CD4-positive, alpha-beta memory T cell (primary cell): ENCODE results near the gene C20orf204. TPM values are rescaled to one million over a fixed set of nuclear protein-coding genes. Genes with fewer than 3 reads are reported as not detected.

ENCODE experiments used
- CTCF ChIA-PET: fragments of 350-600 bp; sonication (Branson Sonifier 250); formaldehyde crosslinking; loops from one replicate; lab custom pipeline; 2021; ENCODE audit warnings: inconsistent platforms; ENCODE audit not compliant: partially characterized antibody; lab: Charles Lee
- POLR2A ChIA-PET: fragments of 350-600 bp; sonication (Branson Sonifier 250); formaldehyde crosslinking; loops from one replicate; lab custom pipeline; 2021; ENCODE audit not compliant: partially characterized antibody; lab: Charles Lee
- DNase-seq, 5 donors: peaks; one replicate each; pipeline versions ENCODE4 v3.0.0 to v3.0.0-alpha.2; 2020 to 2022; ENCODE audit warnings: mixed read lengths in 1 of 5
- H3K27ac ChIP-seq: one replicate; pipeline ENCODE4 v1.7.0; 2013; ENCODE audit warnings: low read depth, low read length
- H3K27me3 ChIP-seq: 2 replicates; pipeline ENCODE4 v1.7.0; 2013; ENCODE audit warnings: mild to moderate bottlenecking, low read length, moderate library complexity; ENCODE audit not compliant: insufficient read depth
- H3K36me3 ChIP-seq: 2 replicates; pipeline ENCODE4 v1.7.0; 2013; ENCODE audit warnings: mild to moderate bottlenecking, low read length, moderate library complexity; ENCODE audit not compliant: insufficient read depth
- H3K4me1 ChIP-seq: 2 replicates; pipeline ENCODE4 v1.7.0; 2013; ENCODE audit warnings: mild to moderate bottlenecking, low read length, moderate library complexity; ENCODE audit not compliant: insufficient read depth
- H3K4me3 ChIP-seq, 2 donors: one replicate each; pipeline ENCODE4 v1.7.0; 2013; ENCODE audit warnings: low read length in 2 of 2, mild to moderate bottlenecking in 1 of 2
- H3K9me3 ChIP-seq, 2 donors: one replicate each; pipeline ENCODE4 v1.7.0; 2013; ENCODE audit warnings: low read length in 2 of 2, control low read depth in 1 of 2; ENCODE audit not compliant: control insufficient read depth in 1 of 2
- H3K27ac Mint-ChIP-seq, 7 donors: one replicate each; pipeline ENCODE4 v1.8.0; 2020 to 2021; ENCODE audit warnings: mixed read lengths in 7 of 7, mild to moderate bottlenecking in 6 of 7, inconsistent platforms in 3 of 7, moderate library complexity in 3 of 7
- H3K27me3 Mint-ChIP-seq, 2 donors: one replicate each; pipeline ENCODE4 v1.8.0; 2020 to 2021; ENCODE audit warnings: mixed read lengths in 2 of 2
- H3K36me3 Mint-ChIP-seq, 2 donors: one replicate each; pipeline ENCODE4 v1.8.0; 2020 to 2021; ENCODE audit warnings: mixed read lengths in 2 of 2, inconsistent platforms in 1 of 2, mild to moderate bottlenecking in 1 of 2
- H3K4me1 Mint-ChIP-seq, 4 donors: one replicate each; pipeline ENCODE4 v1.8.0; 2020 to 2021; ENCODE audit warnings: mixed read lengths in 4 of 4, mild to moderate bottlenecking in 1 of 4
- H3K4me3 Mint-ChIP-seq, 8 donors: one replicate each; pipeline ENCODE4 v1.8.0; 2020 to 2021; ENCODE audit warnings: mixed read lengths in 8 of 8, mild to moderate bottlenecking in 7 of 8, moderate library complexity in 6 of 8, inconsistent platforms in 3 of 8
- H3K9me3 Mint-ChIP-seq, 8 donors: one replicate each; pipeline ENCODE4 v1.8.0; 2020 to 2021; ENCODE audit warnings: mixed read lengths in 8 of 8, mild to moderate bottlenecking in 5 of 8, inconsistent platforms in 3 of 8, moderate library complexity in 1 of 8
- intact Hi-C: fragments of 100-400 bp; cut with micrococcal nuclease; formaldehyde crosslinking; loops from one replicate; pipeline ENCODE4 v1.15.1; 2023
- polyA plus RNA-seq, 2 donors: library from polyadenylated mRNA; unstranded; fragments of 300-500 nt; fragmentation: Illumina TruSeq; gene quantifications; one replicate each; pipeline ENCODE4 v1.2.3, GENCODE V29; 2021
- total RNA-seq, 2 experiments: library from RNA; stranded (reverse); gene quantifications; one replicate each; pipeline ENCODE4 v1.2.3, GENCODE V29; 2021

C20orf204 gene
- total and polyA plus RNA-seq, 4 experiments from 2014 or later, result 0.22 to 4.1 (median 3.7) TPM; not detected in 1

DNA sequence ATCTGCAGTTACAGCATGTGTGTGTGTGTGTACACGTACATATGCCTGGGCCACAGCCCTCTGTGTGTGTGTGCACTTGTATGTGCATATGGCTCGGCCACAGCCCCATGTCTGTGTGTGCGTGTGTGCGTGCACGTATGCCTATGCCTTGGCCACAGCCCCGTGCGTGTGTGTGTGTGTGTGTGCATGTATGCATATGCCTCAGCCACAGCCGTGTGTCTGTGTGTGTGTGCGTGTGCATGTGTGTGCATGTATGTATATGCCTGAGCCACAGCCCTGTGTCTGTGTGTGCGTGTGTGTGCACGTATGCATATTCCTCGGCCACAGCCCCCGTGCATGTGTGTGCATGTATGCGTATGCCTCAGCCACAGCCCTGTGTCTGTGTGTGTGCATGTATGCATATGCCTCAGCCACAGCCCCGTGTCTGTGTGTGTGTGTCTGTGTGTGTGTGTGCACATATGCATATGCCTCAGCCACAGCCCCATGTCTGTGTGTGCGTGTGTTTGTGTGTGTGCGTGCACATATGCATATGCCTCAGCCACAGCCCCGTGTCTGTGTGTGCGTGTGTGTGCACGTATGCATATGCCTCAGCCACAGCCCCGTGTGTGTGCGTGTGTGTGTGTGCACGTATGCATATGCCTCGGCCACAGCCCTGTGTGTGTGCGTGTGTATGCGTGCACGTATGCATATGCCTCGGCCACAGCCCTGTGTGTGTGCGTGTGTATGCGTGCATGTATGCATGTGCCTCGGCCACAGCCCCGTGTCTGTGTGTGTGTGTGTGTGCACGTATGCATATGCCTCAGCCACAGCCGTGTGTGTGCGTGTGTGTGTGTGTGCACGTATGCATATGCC is 14.6 kb upstream of the C20orf204 start:
- Histone ChIP-seq H3K4me1 (no peaks in the 10 kb centered on the region), H3K9me3 (no peaks in the 10 kb centered on the region), H3K4me3 (no peak overlapping the region), H3K27ac (no peak overlapping the region), H3K27me3 (no peaks in the 10 kb centered on the region), H3K36me3 (peaks cover 77% of the 10 kb centered on the region)
- Mint-ChIP-seq H3K4me1 (peaks cover 0 to 10% (median under 1%) of the 10 kb centered on the region in 4 donors), H3K9me3 (peaks cover 0 to 2% (median 0%) of the 10 kb centered on the region in 8 donors), H3K27ac (no peak overlapping the region), H3K36me3 (peaks cover 62 to 69% of the 10 kb centered on the region in 2 donors), H3K27me3 (no peaks in the 10 kb centered on the region), H3K4me3 (no peak overlapping the region)
- intact Hi-C loops, result no loop called here
- DNase-seq, result no peak
- POLR2A ChIA-PET, result no interaction called here
- CTCF ChIA-PET, result no interaction called here

DNA sequence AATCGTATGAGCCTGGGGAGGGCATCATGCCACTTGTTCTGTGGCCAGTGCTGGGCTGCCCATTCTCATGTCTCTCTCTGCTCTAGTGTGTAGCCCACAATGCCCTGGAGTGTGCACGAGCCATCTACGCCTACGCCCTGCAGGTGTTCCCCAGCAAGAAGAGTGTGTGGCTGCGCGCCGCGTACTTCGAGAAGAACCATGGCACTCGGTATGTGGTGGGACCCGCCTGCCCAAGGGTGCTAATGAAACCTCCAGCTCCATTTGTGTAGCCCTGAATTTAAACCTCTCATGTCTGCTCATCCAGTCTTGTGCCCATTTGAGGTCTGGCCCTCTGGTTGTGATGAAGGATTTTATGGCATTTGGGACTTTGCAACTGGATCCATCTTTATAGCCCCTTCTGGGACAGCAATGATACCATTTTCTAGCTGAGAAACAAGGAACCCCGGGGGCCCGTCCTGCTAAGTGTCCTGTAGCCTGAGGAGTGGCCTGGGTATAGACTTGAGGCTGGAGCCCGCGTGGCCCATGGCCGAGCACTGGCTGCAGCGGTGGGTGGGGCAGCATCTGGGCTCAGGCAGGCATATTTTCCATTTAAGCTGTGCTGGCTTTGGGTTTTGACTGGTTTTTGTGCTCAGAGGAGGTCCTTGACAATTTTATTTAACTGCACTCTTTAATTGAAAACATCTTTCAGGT is 13.2 kb upstream of the C20orf204 start:
- CTCF ChIA-PET, result interaction anchor here (0.8 to 1.6 kb wide), 2 partner anchors 8 to 16 kb away, joined by 3 to 4 read pairs; no protein-coding TSS in a partner anchor
- Mint-ChIP-seq H3K27ac (no peak overlapping the region), H3K4me3 (no peak overlapping the region), H3K9me3 (peaks cover 0 to 2% (median 0%) of the 10 kb centered on the region in 8 donors), H3K27me3 (no peaks in the 10 kb centered on the region), H3K36me3 (peaks cover 68 to 73% of the 10 kb centered on the region in 2 donors), H3K4me1 (peaks cover 0 to 9% (median 0%) of the 10 kb centered on the region in 4 donors)
- Histone ChIP-seq H3K27me3 (no peaks in the 10 kb centered on the region), H3K4me3 (no peak overlapping the region), H3K9me3 (no peaks in the 10 kb centered on the region), H3K36me3 (peaks cover 82% of the 10 kb centered on the region), H3K27ac (no peak overlapping the region), H3K4me1 (no peaks in the 10 kb centered on the region)
- intact Hi-C loops, result no loop called here
- POLR2A ChIA-PET, result interaction anchor here (1.3 kb wide), 1 partner anchor 11 kb away, joined by 6 read pairs; no protein-coding TSS in a partner anchor
- no peak for DNase-seq

DNA sequence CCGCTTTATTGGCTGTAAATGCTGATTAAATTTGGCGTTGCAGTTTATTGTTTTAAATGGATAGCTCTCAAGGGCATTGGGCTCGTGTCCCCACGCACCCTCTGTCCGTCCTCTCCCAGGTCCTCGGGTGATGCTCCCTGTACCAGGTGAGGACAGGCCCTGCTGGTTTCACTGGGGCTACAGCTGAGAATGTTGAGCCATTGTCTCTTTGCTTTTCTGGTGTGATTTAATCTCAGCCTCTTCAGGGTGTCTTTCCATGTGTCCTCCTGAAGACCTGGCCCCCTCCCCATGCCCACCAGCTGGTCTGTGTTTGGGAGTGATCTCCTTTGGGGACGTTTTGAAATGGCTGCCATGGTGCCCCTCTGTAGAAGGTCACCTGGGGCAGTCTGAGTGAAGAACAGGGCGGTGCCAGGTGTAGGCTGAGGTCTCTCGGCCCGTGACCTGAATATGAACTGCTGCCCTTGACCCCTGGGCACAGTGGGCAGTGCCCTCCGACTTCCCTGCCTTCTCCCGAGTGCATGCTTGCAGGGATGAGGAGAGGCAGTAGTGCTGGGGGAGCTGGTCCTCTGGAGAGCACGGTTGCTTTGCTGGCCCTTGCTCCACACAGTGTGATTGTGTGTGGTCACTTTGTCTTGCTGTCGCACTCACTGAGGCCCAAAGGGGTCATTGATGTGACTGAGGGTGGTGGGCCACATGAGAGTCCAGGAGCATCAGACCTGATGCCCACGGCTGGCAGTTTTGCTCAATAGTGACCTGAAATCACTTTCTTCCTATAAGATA is 12.4 kb upstream of the C20orf204 start:
- peaks cover 84% of the 10 kb centered on the region for H3K36me3 ChIP-seq
- no peak for DNase-seq
- peaks cover 68 to 74% of the 10 kb centered on the region in 2 donors for H3K36me3 Mint-ChIP-seq
- H3K27ac ChIP-seq, result no peak overlapping the region
- intact Hi-C loops, result no loop called here
- no peak overlapping the region for H3K4me3 ChIP-seq
- POLR2A ChIA-PET, result interaction anchor here (1.3 kb wide), 1 partner anchor 10 kb away, joined by 6 read pairs; no protein-coding TSS in a partner anchor
- H3K27me3 Mint-ChIP-seq, result no peaks in the 10 kb centered on the region
- no peak overlapping the region for H3K27ac Mint-ChIP-seq
- H3K9me3 Mint-ChIP-seq, result peaks cover 0 to 2% (median 0%) of the 10 kb centered on the region in 8 donors
- CTCF ChIA-PET, result interaction anchor here (0.8 to 1.6 kb wide), 2 partner anchors 9 to 15 kb away, joined by 3 to 4 read pairs; no protein-coding TSS in a partner anchor
- no peaks in the 10 kb centered on the region for H3K4me1 ChIP-seq
- no peaks in the 10 kb centered on the region for H3K9me3 ChIP-seq
- peaks cover 0 to 8% (median 0%) of the 10 kb centered on the region in 4 donors for H3K4me1 Mint-ChIP-seq
- H3K4me3 Mint-ChIP-seq, result no peak overlapping the region
- no peaks in the 10 kb centered on the region for H3K27me3 ChIP-seq

- peaks cover 0 to 2% (median 0%) of the 10 kb centered on the region in 8 donors for H3K9me3 Mint-ChIP-seq
- intact Hi-C loops, result no loop called here
- CTCF ChIA-PET, result interaction anchor here (0.7 to 1.6 kb wide), 2 partner anchors 14 to 15 kb away, joined by 3 to 4 read pairs; no protein-coding TSS in a partner anchor
- Histone ChIP-seq H3K4me1 (no peaks in the 10 kb centered on the region), H3K36me3 (peaks cover 80% of the 10 kb centered on the region), H3K27ac (no peak overlapping the region), H3K9me3 (no peaks in the 10 kb centered on the region), H3K27me3 (no peaks in the 10 kb centered on the region), H3K4me3 (no peak overlapping the region)
- H3K4me1 Mint-ChIP-seq, result peaks cover 0 to 5% (median 0%) of the 10 kb centered on the region in 4 donors
- POLR2A ChIA-PET, result interaction anchor here (1.3 kb wide), 1 partner anchor 9 kb away, joined by 6 read pairs; no protein-coding TSS in a partner anchor
- H3K27me3 Mint-ChIP-seq, result no peaks in the 10 kb centered on the region
- no peak overlapping the region for H3K4me3 Mint-ChIP-seq
- peaks cover 71 to 72% of the 10 kb centered on the region in 2 donors for H3K36me3 Mint-ChIP-seq
- H3K27ac Mint-ChIP-seq, result no peak overlapping the region
- DNase-seq, result no peak
These were observed 11.6 kb upstream of the C20orf204 start for GRCh38 chr20:64024141-64024990.

- intact Hi-C loops, result no loop called here
- CTCF ChIA-PET, result interaction anchor here (0.7 kb wide), 1 partner anchor 14 kb away, joined by 3 read pairs; no protein-coding TSS in a partner anchor
- peak overlapping the region in 1 of 7 donors; percentile 7 for H3K27ac Mint-ChIP-seq
These were observed 10.7 kb upstream of the C20orf204 start for GRCh38 chr20:64025101-64025825.

More at GRCh38 chr20:64025101-64025825, 10.7 kb upstream of the C20orf204 start:
- Histone ChIP-seq H3K4me1 (no peaks in the 10 kb centered on the region), H3K36me3 (peaks cover 83% of the 10 kb centered on the region), H3K4me3 (no peak overlapping the region), H3K27ac (no peak overlapping the region), H3K9me3 (no peaks in the 10 kb centered on the region), H3K27me3 (no peaks in the 10 kb centered on the region)
- no peak for DNase-seq
- Mint-ChIP-seq H3K36me3 (peaks cover 71 to 74% of the 10 kb centered on the region in 2 donors), H3K27me3 (no peaks in the 10 kb centered on the region), H3K4me3 (no peak overlapping the region), H3K9me3 (peaks cover 0 to 2% (median 0%) of the 10 kb centered on the region in 8 donors), H3K4me1 (peaks cover 0 to 4% (median 0%) of the 10 kb centered on the region in 4 donors)
- POLR2A ChIA-PET, result no interaction called here
